Naive B cell (primary cell): Measurements from ENCODE around the gene AGXT. TPM values are rescaled to one million over a fixed set of nuclear protein-coding genes. Genes with fewer than 3 reads are reported as not detected.
A peak's percentile ranks its signal among the peaks of the same experiment; 100 is the strongest.

Experiments
- ATAC-seq, 2 donors: fragments of 150-1000 bp; cut with Tn5 transposase; 2 replicates each; pipeline ENCODE4 v1.10.0; 2021; ENCODE audit warnings: low read depth in 2 of 2, mild to moderate bottlenecking in 2 of 2, moderate library complexity in 2 of 2
- DNase-seq: peaks from one replicate; pipeline ENCODE4 v3.0.0; 2022
- H3K27ac Mint-ChIP-seq, 6 donors: one replicate each; pipeline ENCODE4 v1.8.0; 2020 to 2022; ENCODE audit warnings: mild to moderate bottlenecking in 6 of 6, mixed read lengths in 6 of 6, moderate library complexity in 5 of 6, inconsistent platforms in 2 of 6
- H3K27me3 Mint-ChIP-seq, 3 donors: one replicate each; pipeline ENCODE4 v1.8.0; 2021 to 2022; ENCODE audit warnings: mixed read lengths in 3 of 3, mild to moderate bottlenecking in 1 of 3
- H3K36me3 Mint-ChIP-seq, 2 donors: one replicate each; pipeline ENCODE4 v1.8.0; 2020 to 2022; ENCODE audit warnings: mixed read lengths in 2 of 2, inconsistent platforms in 1 of 2, mild to moderate bottlenecking in 1 of 2
- H3K4me1 Mint-ChIP-seq, 3 donors: one replicate each; pipeline ENCODE4 v1.8.0; 2020 to 2022; ENCODE audit warnings: mixed read lengths in 3 of 3, inconsistent platforms in 1 of 3, mild to moderate bottlenecking in 1 of 3, moderate library complexity in 1 of 3
- H3K4me3 Mint-ChIP-seq, 8 donors: one replicate each; pipeline ENCODE4 v1.8.0; 2020 to 2022; ENCODE audit warnings: mild to moderate bottlenecking in 8 of 8, mixed read lengths in 8 of 8, moderate library complexity in 8 of 8, inconsistent platforms in 2 of 8
- H3K9me3 Mint-ChIP-seq, 7 donors: one replicate each; pipeline ENCODE4 v1.8.0; 2020 to 2022; ENCODE audit warnings: mixed read lengths in 7 of 7, mild to moderate bottlenecking in 5 of 7, inconsistent platforms in 2 of 7, moderate library complexity in 1 of 7
- polyA plus RNA-seq, 6 donors: library from polyadenylated mRNA; unstranded; fragments of 300-500 nt; fragmentation: Illumina TruSeq; gene quantifications; one replicate each; pipeline ENCODE4 v1.2.3, GENCODE V29; 2021; ENCODE audit warnings: low read depth in 6 of 6

AGXT gene
- polyA plus RNA-seq, 6 donors from 2014 or later = not detected

- Mint-ChIP-seq H3K9me3 (no peaks in the 10 kb centered on the region), H3K27ac (no peak overlapping the region), H3K4me3 (no peak overlapping the region), H3K36me3 (no peaks in the 10 kb centered on the region), H3K4me1 (no peaks in the 10 kb centered on the region), H3K27me3 (peaks cover 0 to 5% (median 3%) of the 10 kb centered on the region in 3 donors)
- no peak for DNase-seq
- no peak for ATAC-seq
Measured at GRCh38 chr2:240876035-240876474, 7.4 kb downstream of the AGXT start.

GRCh38 chr2:240876475-240877251 lies 8.0 kb downstream of the AGXT start:
- DNase-seq = no peak
- H3K4me1 Mint-ChIP-seq = no peaks in the 10 kb centered on the region
- no peak overlapping the region for H3K27ac Mint-ChIP-seq
- peaks cover 0 to 5% (median 3%) of the 10 kb centered on the region in 3 donors for H3K27me3 Mint-ChIP-seq
- no peaks in the 10 kb centered on the region for H3K9me3 Mint-ChIP-seq
- H3K36me3 Mint-ChIP-seq = no peaks in the 10 kb centered on the region
- no peak for ATAC-seq
- no peak overlapping the region for H3K4me3 Mint-ChIP-seq

- no peak overlapping the region for H3K27ac Mint-ChIP-seq
- no peaks in the 10 kb centered on the region for H3K4me1 Mint-ChIP-seq
- peaks cover 0 to 5% (median 3%) of the 10 kb centered on the region in 3 donors for H3K27me3 Mint-ChIP-seq
- no peaks in the 10 kb centered on the region for H3K36me3 Mint-ChIP-seq
- no peaks in the 10 kb centered on the region for H3K9me3 Mint-ChIP-seq
- H3K4me3 Mint-ChIP-seq = no peak overlapping the region
- DNase-seq = no peak
- no peak for ATAC-seq
Measured at GRCh38 chr2:240877460-240878340, 9.1 kb downstream of the AGXT start.

GRCh38 chr2:240878341-240878936 lies 9.8 kb downstream of the AGXT start:
- Mint-ChIP-seq H3K4me3 (no peak overlapping the region), H3K36me3 (no peaks in the 10 kb centered on the region), H3K27me3 (peaks cover 0 to 6% (median 5%) of the 10 kb centered on the region in 3 donors), H3K9me3 (no peaks in the 10 kb centered on the region), H3K4me1 (no peaks in the 10 kb centered on the region), H3K27ac (no peak overlapping the region)
- no peak for ATAC-seq
- DNase-seq = no peak

- Mint-ChIP-seq H3K27me3 (peaks cover 0 to 6% (median 5%) of the 10 kb centered on the region in 3 donors), H3K4me3 (no peak overlapping the region), H3K27ac (peak overlapping the region in 1 of 6 donors; percentile 38), H3K9me3 (no peaks in the 10 kb centered on the region), H3K36me3 (no peaks in the 10 kb centered on the region), H3K4me1 (no peaks in the 10 kb centered on the region)
- ATAC-seq = no peak
- DNase-seq = no peak
Measured at GRCh38 chr2:240879105-240879504, 10.5 kb downstream of the AGXT start.

- Mint-ChIP-seq H3K36me3 (no peaks in the 10 kb centered on the region), H3K27me3 (peaks cover 0 to 6% (median 5%) of the 10 kb centered on the region in 3 donors), H3K4me3 (no peak overlapping the region)
Measured at GRCh38 chr2:240881913-240882312, 13.3 kb downstream of the AGXT start.

GRCh38 chr2:240884221-240884620 lies 15.6 kb downstream of the AGXT start:
- peaks cover 0 to 6% (median 5%) of the 10 kb centered on the region in 3 donors for H3K27me3 Mint-ChIP-seq
- ATAC-seq = no peak
- H3K9me3 Mint-ChIP-seq = no peaks in the 10 kb centered on the region
- H3K36me3 Mint-ChIP-seq = no peaks in the 10 kb centered on the region
- H3K27ac Mint-ChIP-seq = no peak overlapping the region
- no peak for DNase-seq
- no peak overlapping the region for H3K4me3 Mint-ChIP-seq
- H3K4me1 Mint-ChIP-seq = peaks cover 0 to 8% (median 8%) of the 10 kb centered on the region in 3 donors

More at GRCh38 chr2:240881913-240882312, 13.3 kb downstream of the AGXT start:
- H3K27ac Mint-ChIP-seq = no peak overlapping the region
- ATAC-seq = no peak
- H3K9me3 Mint-ChIP-seq = no peaks in the 10 kb centered on the region
- peaks cover 0 to 8% (median 8%) of the 10 kb centered on the region in 3 donors for H3K4me1 Mint-ChIP-seq
- DNase-seq = no peak

GRCh38 chr2:240884745-240885144 lies 16.1 kb downstream of the AGXT start:
- DNase-seq = no peak
- Mint-ChIP-seq H3K36me3 (no peaks in the 10 kb centered on the region), H3K4me1 (peaks cover 0 to 8% (median 8%) of the 10 kb centered on the region in 3 donors), H3K27me3 (peaks cover 0 to 6% (median 5%) of the 10 kb centered on the region in 3 donors), H3K4me3 (no peak overlapping the region), H3K9me3 (no peaks in the 10 kb centered on the region), H3K27ac (no peak overlapping the region)
- no peak for ATAC-seq

GRCh38 chr2:240885566-240885965 lies 16.9 kb downstream of the AGXT start:
- DNase-seq = no peak
- Mint-ChIP-seq H3K4me1 (peaks cover 0 to 8% (median 8%) of the 10 kb centered on the region in 3 donors), H3K4me3 (no peak overlapping the region), H3K27ac (no peak overlapping the region), H3K27me3 (peaks cover 0 to 6% (median 0%) of the 10 kb centered on the region in 3 donors), H3K9me3 (no peaks in the 10 kb centered on the region), H3K36me3 (no peaks in the 10 kb centered on the region)
- ATAC-seq = no peak

GRCh38 chr2:240886023-240886565 lies 17.5 kb downstream of the AGXT start:
- H3K4me3 Mint-ChIP-seq = no peak overlapping the region
- H3K36me3 Mint-ChIP-seq = no peaks in the 10 kb centered on the region
- H3K9me3 Mint-ChIP-seq = no peaks in the 10 kb centered on the region
- no peak for DNase-seq
- no peak for ATAC-seq
- H3K27ac Mint-ChIP-seq = peak overlapping the region in 1 of 6 donors; percentile 48
- H3K27me3 Mint-ChIP-seq = peaks cover 0 to 3% (median 0%) of the 10 kb centered on the region in 3 donors
- peaks cover 0 to 8% (median 8%) of the 10 kb centered on the region in 3 donors for H3K4me1 Mint-ChIP-seq

- ATAC-seq (no peak), DNase-seq (no peak)
- Mint-ChIP-seq H3K27ac (no peak overlapping the region), H3K4me3 (peak overlapping the region in 1 of 8 donors; percentile 29), H3K9me3 (no peaks in the 10 kb centered on the region), H3K36me3 (no peaks in the 10 kb centered on the region), H3K27me3 (peaks cover 0 to 3% (median 0%) of the 10 kb centered on the region in 3 donors), H3K4me1 (peaks cover 0 to 8% (median 8%) of the 10 kb centered on the region in 3 donors)
Measured at GRCh38 chr2:240886678-240887609, 18.3 kb downstream of the AGXT start.

GRCh38 chr2:240887631-240888030 lies 19.0 kb downstream of the AGXT start:
- Mint-ChIP-seq H3K27ac (no peak overlapping the region), H3K4me1 (peaks cover 0 to 8% (median 8%) of the 10 kb centered on the region in 3 donors), H3K9me3 (no peaks in the 10 kb centered on the region), H3K4me3 (peak overlapping the region in 1 of 8 donors; percentile 29), H3K27me3 (peaks cover 0 to 3% (median 0%) of the 10 kb centered on the region in 3 donors), H3K36me3 (no peaks in the 10 kb centered on the region)
- ATAC-seq = no peak
- DNase-seq = no peak
